Activated CD8-positive, alpha-beta memory T cell treated with anti-CD3 and anti-CD28 coated beads for 1 hour (primary cell): Measurements from ENCODE around the gene KANSL3.
"Not testable (repeated sequence)": the region's sequence is repeated elsewhere in the genome, so short reads cannot be mapped to it uniquely, and the experiment has no call there.

Experiments
- DNase-seq, 2 donors: peaks; one replicate each; pipeline ENCODE4 v3.0.0-alpha.2; 2020; ENCODE audit warnings: low read depth in 1 of 2; ENCODE audit errors: extremely low read depth in 1 of 2

KANSL3 gene

GRCh38 chr2:96638144-96639121 is at the start of gene KANSL3:
Gene KANSL3, minus strand, starts transcription at chr2:96638312. Its CDS starts 1,177 bp downstream, at chr2:96637135.
- peak; percentile 62 to 80 for DNase-seq

- no peak for DNase-seq
Measured at GRCh38 chr2:96687266-96687665, 49.2 kb upstream of the KANSL3 start.

- no peak for DNase-seq
Measured at GRCh38 chr2:96685577-96686459, 47.7 kb upstream of the KANSL3 start.

GRCh38 chr2:96684883-96685576 is 46.9 kb upstream of the KANSL3 start:
- no peak for DNase-seq

GRCh38 chr2:96683972-96684820 is 46.1 kb upstream of the KANSL3 start:
- no peak for DNase-seq

GRCh38 chr2:96683307-96683706 is 45.2 kb upstream of the KANSL3 start:
- DNase-seq = no peak

- no peak for DNase-seq
Measured at GRCh38 chr2:96681540-96681939, 43.4 kb upstream of the KANSL3 start.

- no peak for DNase-seq
Measured at GRCh38 chr2:96680561-96681141, 42.5 kb upstream of the KANSL3 start.

- no peak for DNase-seq
Measured at GRCh38 chr2:96679848-96680247, 41.7 kb upstream of the KANSL3 start.

GRCh38 chr2:96669539-96670215 is 31.6 kb upstream of the KANSL3 start:
- no peak for DNase-seq

- DNase-seq = no peak
Measured at GRCh38 chr2:96668771-96669170, 30.7 kb upstream of the KANSL3 start.

GRCh38 chr2:96665717-96666116 is 27.6 kb upstream of the KANSL3 start:
- DNase-seq = not testable (repeated sequence)

- DNase-seq = no peak
Measured at GRCh38 chr2:96665083-96665569, 27.0 kb upstream of the KANSL3 start.

- no peak for DNase-seq
Measured at GRCh38 chr2:96664366-96664925, 26.3 kb upstream of the KANSL3 start.

GRCh38 chr2:96663829-96664228 is 25.7 kb upstream of the KANSL3 start:
- no peak for DNase-seq

- DNase-seq = no peak
Measured at GRCh38 chr2:96663177-96663576, 25.1 kb upstream of the KANSL3 start.

- DNase-seq = no peak
Measured at GRCh38 chr2:96662360-96662759, 24.2 kb upstream of the KANSL3 start.

GRCh38 chr2:96661324-96661723 is 23.2 kb upstream of the KANSL3 start:
- DNase-seq = no peak

GRCh38 chr2:96656540-96656939 is 18.4 kb upstream of the KANSL3 start:
- no peak for DNase-seq
